ENCODE data around the gene PYM1. TPM values are rescaled to one million over a fixed set of nuclear protein-coding genes. Genes with fewer than 3 reads are reported as not detected.

The PYM1 gene
- polyA plus RNA-seq, 2 of the 4 experiments (the other 2 are of a cell fraction): 30.4 to 49.5 TPM

DNA sequence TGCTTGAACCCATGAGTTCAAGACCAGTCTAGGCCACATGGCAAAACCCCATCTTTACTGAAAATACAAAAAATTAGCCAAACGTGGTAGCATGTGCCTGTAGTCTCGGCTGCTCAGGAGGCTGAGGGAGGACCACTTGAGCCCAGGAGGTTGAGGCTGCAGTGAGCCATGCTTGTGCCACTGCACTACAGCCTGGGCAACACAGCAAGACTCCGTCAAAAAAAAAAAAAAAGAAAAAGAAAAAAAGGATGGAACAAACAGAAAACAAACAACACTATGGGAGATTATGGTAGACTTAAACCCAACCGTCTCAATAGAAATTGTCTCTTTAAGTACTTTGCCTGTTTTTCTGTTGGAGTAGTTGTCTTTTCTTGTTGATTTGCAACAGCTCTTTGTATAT lies 36.4 kb downstream of the PYM1 start (continued):
- TF ChIP-seq, protein P1, sequence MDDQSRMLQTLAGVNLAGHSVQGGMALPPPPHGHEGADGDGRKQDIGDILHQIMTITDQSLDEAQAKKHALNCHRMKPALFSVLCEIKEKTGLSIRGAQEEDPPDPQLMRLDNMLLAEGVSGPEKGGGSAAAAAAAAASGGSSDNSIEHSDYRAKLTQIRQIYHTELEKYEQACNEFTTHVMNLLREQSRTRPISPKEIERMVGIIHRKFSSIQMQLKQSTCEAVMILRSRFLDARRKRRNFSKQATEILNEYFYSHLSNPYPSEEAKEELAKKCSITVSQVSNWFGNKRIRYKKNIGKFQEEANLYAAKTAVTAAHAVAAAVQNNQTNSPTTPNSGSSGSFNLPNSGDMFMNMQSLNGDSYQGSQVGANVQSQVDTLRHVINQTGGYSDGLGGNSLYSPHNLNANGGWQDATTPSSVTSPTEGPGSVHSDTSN (IDR thresholded peaks at IDR 0.05): no peak
- TF ChIP-seq CEBPB (IDR thresholded peaks at IDR 0.05) (no peak), HDAC2 (IDR thresholded peaks at IDR 0.05) (no peak), RARB (CRISPR knock-in tag; IDR thresholded peaks at IDR 0.05) (no peak), POLR2A (IDR thresholded peaks at IDR 0.05; ENCODE audit: low read length) (no peak)
- TF ChIP-seq, protein P2, sequence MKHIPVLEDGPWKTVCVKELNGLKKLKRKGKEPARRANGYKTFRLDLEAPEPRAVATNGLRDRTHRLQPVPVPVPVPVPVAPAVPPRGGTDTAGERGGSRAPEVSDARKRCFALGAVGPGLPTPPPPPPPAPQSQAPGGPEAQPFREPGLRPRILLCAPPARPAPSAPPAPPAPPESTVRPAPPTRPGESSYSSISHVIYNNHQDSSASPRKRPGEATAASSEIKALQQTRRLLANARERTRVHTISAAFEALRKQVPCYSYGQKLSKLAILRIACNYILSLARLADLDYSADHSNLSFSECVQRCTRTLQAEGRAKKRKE (CRISPR knock-in tag; IDR thresholded peaks at IDR 0.05; ENCODE audit: low read depth): no peak
- TF ChIP-seq, protein P3, sequence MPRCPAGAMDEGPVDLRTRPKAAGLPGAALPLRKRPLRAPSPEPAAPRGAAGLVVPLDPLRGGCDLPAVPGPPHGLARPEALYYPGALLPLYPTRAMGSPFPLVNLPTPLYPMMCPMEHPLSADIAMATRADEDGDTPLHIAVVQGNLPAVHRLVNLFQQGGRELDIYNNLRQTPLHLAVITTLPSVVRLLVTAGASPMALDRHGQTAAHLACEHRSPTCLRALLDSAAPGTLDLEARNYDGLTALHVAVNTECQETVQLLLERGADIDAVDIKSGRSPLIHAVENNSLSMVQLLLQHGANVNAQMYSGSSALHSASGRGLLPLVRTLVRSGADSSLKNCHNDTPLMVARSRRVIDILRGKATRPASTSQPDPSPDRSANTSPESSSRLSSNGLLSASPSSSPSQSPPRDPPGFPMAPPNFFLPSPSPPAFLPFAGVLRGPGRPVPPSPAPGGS (IDR thresholded peaks at IDR 0.05): no peak

DNA sequence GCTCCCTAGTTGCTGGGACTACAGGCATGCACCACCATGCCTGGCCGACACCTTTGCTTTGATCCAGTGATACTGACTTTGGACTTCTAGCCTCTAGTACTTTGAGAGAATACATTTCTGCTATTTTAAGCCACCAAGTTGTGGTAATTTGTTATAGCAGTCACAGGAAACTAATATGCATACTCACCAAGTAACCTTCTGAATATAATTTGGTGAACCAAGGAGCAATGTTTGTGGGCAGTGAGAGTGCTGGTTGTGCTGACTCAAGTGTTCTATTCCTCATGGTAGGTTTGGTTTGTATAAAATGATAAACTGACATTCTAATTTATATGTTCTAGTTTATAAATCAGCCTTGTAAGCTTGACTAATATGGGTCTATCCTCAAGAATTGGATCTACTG lies 42.6 kb downstream of the PYM1 start:
- Histone ChIP-seq H3K4me3 (no peak overlapping the region), H3K9me3 (no peaks in the 10 kb centered on the region), H3K27ac (no peak overlapping the region), H3K4me2 (no peak overlapping the region), H3K4me1 (no peaks in the 10 kb centered on the region)
- POLR2A ChIA-PET: no interaction called here
- FAIRE-seq (no peak), DNase-seq (ENCODE audit: low read depth in 1 of 2, low spot score in 1 of 2) (no peak), ATAC-seq (no peak)
- TF ChIP-seq NPAS2 (CRISPR knock-in tag; IDR thresholded peaks at IDR 0.05; ENCODE audit: borderline replicate concordance): no peak
- TF ChIP-seq EP300 (IDR thresholded peaks at IDR 0.05): no peak
- TF ChIP-seq EHF (CRISPR knock-in tag; IDR thresholded peaks at IDR 0.05): no peak
- TF ChIP-seq, protein P4, sequence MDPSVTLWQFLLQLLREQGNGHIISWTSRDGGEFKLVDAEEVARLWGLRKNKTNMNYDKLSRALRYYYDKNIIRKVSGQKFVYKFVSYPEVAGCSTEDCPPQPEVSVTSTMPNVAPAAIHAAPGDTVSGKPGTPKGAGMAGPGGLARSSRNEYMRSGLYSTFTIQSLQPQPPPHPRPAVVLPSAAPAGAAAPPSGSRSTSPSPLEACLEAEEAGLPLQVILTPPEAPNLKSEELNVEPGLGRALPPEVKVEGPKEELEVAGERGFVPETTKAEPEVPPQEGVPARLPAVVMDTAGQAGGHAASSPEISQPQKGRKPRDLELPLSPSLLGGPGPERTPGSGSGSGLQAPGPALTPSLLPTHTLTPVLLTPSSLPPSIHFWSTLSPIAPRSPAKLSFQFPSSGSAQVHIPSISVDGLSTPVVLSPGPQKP (IDR thresholded peaks at IDR 0.05; ENCODE audit: low read depth, low read length): no peak
- no peak for TF ChIP-seq NR3C1 (IDR thresholded peaks at IDR 0.05)
- no peak for TF ChIP-seq SMC3 (IDR thresholded peaks at IDR 0.05)
- TF ChIP-seq, protein P3 (IDR thresholded peaks at IDR 0.05): no peak
- CTCF ChIA-PET: interaction anchor here (2.0 kb wide), 1 partner anchor 55 kb away, joined by 7 read pairs; no protein-coding TSS in a partner anchor
- 40% methylated on average over 1 of the region's 1 CpG for WGBS (ENCODE audit: missing lambda C conversion rate)

DNA sequence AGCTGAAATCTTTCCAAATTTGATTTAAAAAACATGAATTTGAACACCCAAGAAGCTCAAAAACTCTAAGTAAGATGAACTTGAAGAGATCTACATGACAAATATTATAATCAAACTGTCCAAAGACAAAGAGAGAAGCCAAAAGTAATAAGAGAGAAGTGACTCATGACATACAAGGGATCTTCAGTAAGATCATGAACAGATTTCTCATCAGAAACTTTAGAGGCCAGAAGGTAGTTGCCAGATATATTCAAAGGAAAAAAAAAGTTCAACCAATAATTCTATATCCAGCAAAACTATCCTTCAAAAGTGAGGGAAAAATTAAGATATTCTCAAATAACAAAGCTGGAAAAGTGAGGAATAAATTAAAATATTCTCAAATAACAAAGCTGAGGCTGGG lies 49.9 kb downstream of the PYM1 start:
- CTCF ChIA-PET: interaction anchor here (1.5 to 2.2 kb wide), 2 partner anchors 48 to 63 kb away, joined by 4 to 5 read pairs; no protein-coding TSS in a partner anchor
- FAIRE-seq (no peak), DNase-seq (ENCODE audit: low read depth in 1 of 2, low spot score in 1 of 2) (no peak), ATAC-seq (no peak)
- Histone ChIP-seq H3K4me1 (no peaks in the 10 kb centered on the region), H3K4me2 (no peak overlapping the region), H3K9me3 (peaks cover 8% of the 10 kb centered on the region; the same call in 1 of the 3 replicates), H3K4me3 (no peak overlapping the region), H3K27ac (no peak overlapping the region)
- POLR2A ChIA-PET: no interaction called here
- TF ChIP-seq CBX8 (IDR thresholded peaks at IDR 0.05): no peak
- no peak for TF ChIP-seq ZC3H11A (IDR thresholded peaks at IDR 0.05)
- TF ChIP-seq FOXS1 (CRISPR knock-in tag; IDR thresholded peaks at IDR 0.05): no peak
- no peak for TF ChIP-seq MAZ (IDR thresholded peaks at IDR 0.05; ENCODE audit: borderline replicate concordance, low read depth, low read length)
- no peak for TF ChIP-seq RNF2 (IDR thresholded peaks at IDR 0.05; ENCODE audit: borderline replicate concordance, low read depth)
- no peak for TF ChIP-seq POLR2AphosphoS2 (conservative IDR thresholded peaks at IDR 0.05; ENCODE audit: low read length)
- no peak for TF ChIP-seq CBX2 (IDR thresholded peaks at IDR 0.05; ENCODE audit: borderline replicate concordance, low read depth)
- no peak for TF ChIP-seq ZNF302 (CRISPR knock-in tag; IDR thresholded peaks at IDR 0.05)
- no peak for TF ChIP-seq HOXB5 (CRISPR knock-in tag; IDR thresholded peaks at IDR 0.05)
- no peak for TF ChIP-seq RFX5 (IDR thresholded peaks at IDR 0.05)
- TF ChIP-seq, protein P5, sequence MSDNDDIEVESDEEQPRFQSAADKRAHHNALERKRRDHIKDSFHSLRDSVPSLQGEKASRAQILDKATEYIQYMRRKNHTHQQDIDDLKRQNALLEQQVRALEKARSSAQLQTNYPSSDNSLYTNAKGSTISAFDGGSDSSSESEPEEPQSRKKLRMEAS (IDR thresholded peaks at IDR 0.05): no peak
- TF ChIP-seq HOXB13 (CRISPR knock-in tag; IDR thresholded peaks at IDR 0.05; ENCODE audit: low read depth): no peak
- no peak for TF ChIP-seq JUNB (IDR thresholded peaks at IDR 0.05)
- no peak for TF ChIP-seq JUN (IDR thresholded peaks at IDR 0.05)
- TF ChIP-seq ZFP36 (IDR thresholded peaks at IDR 0.05; ENCODE audit: borderline replicate concordance, partially characterized antibody): no peak
- TF ChIP-seq GATA3 (IDR thresholded peaks at IDR 0.05; ENCODE audit: borderline replicate concordance): no peak

All from A549 (cell line).